Measurements from ENCODE around the gene ATP8A2. TPM values are rescaled to one million over a fixed set of nuclear protein-coding genes. Genes with fewer than 3 reads are reported as not detected.
"Not testable (repeated sequence)": the region's sequence is repeated elsewhere in the genome, so short reads cannot be mapped to it uniquely, and the experiment has no call there.

Gene ATP8A2
- total RNA-seq, 6 experiments from 2014 or later, result not detected

DNA sequence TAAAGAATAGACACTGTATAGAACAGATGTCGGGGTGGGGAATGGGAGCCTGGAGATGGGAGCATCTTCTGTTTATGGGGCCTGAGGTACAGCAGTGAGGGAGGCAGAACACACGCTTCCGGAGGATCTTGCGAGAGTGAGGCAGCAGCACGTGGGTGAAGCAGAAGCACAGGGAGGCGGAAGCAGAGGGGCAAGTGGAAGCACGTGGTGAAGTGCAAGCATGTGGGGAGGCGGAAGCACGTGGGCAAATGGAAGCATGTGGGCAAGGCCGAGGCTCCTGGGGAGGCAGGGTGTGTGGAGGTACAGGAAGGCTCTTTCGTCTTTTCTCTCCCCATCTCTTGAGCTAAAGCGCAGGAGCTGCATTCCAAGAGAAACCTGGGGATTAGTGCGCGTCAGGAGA lies 198.4 kb downstream of the ATP8A2 start:
- WGBS (ENCODE audit: insufficient coverage, low coverage, low lambda C conversion rate, missing lambda C conversion rate), result 59% methylated on average over 11 of the region's 14 CpGs
- no peak for ATAC-seq
- no peak for DNase-seq
- Histone ChIP-seq H3K4me3 (no peak overlapping the region), H3K27me3 (no peaks in the 10 kb centered on the region), H3K4me1 (no peaks in the 10 kb centered on the region), H3K27ac (no peak overlapping the region), H3K9me3 (no peaks in the 10 kb centered on the region), H3K36me3 (no peaks in the 10 kb centered on the region)
- intact Hi-C loops (cut with DNase I), result loop anchor here (5.0 to 10.0 kb wide), 2 partner anchors 497 to 505 kb away; no protein-coding TSS in a partner anchor
- TF ChIP-seq POLR2A (IDR thresholded peaks at IDR 0.05), result no peak
- TF ChIP-seq, protein P1, sequence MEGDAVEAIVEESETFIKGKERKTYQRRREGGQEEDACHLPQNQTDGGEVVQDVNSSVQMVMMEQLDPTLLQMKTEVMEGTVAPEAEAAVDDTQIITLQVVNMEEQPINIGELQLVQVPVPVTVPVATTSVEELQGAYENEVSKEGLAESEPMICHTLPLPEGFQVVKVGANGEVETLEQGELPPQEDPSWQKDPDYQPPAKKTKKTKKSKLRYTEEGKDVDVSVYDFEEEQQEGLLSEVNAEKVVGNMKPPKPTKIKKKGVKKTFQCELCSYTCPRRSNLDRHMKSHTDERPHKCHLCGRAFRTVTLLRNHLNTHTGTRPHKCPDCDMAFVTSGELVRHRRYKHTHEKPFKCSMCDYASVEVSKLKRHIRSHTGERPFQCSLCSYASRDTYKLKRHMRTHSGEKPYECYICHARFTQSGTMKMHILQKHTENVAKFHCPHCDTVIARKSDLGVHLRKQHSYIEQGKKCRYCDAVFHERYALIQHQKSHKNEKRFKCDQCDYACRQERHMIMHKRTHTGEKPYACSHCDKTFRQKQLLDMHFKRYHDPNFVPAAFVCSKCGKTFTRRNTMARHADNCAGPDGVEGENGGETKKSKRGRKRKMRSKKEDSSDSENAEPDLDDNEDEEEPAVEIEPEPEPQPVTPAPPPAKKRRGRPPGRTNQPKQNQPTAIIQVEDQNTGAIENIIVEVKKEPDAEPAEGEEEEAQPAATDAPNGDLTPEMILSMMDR (IDR thresholded peaks at IDR 0.05), result no peak

DNA sequence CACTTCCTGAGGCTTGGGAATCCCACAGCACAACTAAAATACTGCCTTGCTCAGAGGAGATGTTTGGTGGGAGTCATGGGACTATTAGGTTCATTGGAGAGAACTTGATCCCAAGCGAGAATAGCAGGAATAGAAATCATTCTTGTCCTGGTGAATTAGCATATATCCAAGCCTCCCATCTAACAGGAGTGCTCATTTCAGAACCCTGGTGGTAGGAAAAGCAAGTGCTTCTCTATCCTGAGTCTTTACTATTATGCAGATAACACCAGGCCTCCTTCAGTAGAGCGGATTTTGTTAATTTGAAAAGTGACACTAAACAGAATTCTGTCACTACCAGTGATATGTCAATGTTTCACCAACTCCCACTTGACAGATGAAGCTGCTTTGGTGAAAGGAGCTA lies 199.5 kb downstream of the ATP8A2 start:
- intact Hi-C loops (cut with DNase I), result loop anchor here (5.0 to 10.0 kb wide), 2 partner anchors 496 to 504 kb away; no protein-coding TSS in a partner anchor
- Histone ChIP-seq H3K4me1 (no peaks in the 10 kb centered on the region), H3K27ac (no peak overlapping the region), H3K9me3 (no peaks in the 10 kb centered on the region), H3K36me3 (no peaks in the 10 kb centered on the region), H3K27me3 (no peaks in the 10 kb centered on the region), H3K4me3 (no peak overlapping the region)
- ATAC-seq (no peak), DNase-seq (no peak)
- 40% methylated on average over 1 of the region's 2 CpGs for WGBS (ENCODE audit: insufficient coverage, low coverage, low lambda C conversion rate, missing lambda C conversion rate)
- TF ChIP-seq, protein P1 (IDR thresholded peaks at IDR 0.05), result no peak
- no peak for TF ChIP-seq POLR2A (IDR thresholded peaks at IDR 0.05)

DNA sequence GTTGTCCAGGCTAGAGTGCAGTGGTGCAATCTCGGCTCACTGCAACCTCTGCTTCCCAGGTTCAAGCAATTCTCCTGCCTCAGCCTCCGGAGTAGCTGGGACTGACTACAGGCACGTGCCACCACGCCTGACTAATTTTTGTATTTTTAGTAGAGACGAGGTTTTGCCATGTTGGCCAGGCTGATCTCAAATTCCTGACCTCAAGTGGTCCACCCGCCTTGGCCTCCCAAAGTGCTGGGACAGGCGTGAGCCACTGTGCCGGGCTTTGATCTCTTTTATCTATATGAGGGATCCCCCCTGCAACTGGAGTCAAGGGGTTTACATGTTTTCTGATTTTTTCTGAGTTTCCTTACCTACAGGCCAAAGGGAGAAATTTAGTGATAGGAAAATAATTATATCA lies 200.4 kb downstream of the ATP8A2 start:
- H3K9me3 ChIP-seq, H3K27ac ChIP-seq, DNase-seq, ATAC-seq, H3K4me1 ChIP-seq, H3K36me3 ChIP-seq, H3K4me3 ChIP-seq, H3K27me3 ChIP-seq: not testable (repeated sequence)
- WGBS (ENCODE audit: insufficient coverage, low coverage, low lambda C conversion rate, missing lambda C conversion rate), result 23% methylated on average over 4 of the region's 8 CpGs
- intact Hi-C loops (cut with DNase I), result loop anchor here (5.0 to 10.0 kb wide), 2 partner anchors 495 to 503 kb away; no protein-coding TSS in a partner anchor

DNA sequence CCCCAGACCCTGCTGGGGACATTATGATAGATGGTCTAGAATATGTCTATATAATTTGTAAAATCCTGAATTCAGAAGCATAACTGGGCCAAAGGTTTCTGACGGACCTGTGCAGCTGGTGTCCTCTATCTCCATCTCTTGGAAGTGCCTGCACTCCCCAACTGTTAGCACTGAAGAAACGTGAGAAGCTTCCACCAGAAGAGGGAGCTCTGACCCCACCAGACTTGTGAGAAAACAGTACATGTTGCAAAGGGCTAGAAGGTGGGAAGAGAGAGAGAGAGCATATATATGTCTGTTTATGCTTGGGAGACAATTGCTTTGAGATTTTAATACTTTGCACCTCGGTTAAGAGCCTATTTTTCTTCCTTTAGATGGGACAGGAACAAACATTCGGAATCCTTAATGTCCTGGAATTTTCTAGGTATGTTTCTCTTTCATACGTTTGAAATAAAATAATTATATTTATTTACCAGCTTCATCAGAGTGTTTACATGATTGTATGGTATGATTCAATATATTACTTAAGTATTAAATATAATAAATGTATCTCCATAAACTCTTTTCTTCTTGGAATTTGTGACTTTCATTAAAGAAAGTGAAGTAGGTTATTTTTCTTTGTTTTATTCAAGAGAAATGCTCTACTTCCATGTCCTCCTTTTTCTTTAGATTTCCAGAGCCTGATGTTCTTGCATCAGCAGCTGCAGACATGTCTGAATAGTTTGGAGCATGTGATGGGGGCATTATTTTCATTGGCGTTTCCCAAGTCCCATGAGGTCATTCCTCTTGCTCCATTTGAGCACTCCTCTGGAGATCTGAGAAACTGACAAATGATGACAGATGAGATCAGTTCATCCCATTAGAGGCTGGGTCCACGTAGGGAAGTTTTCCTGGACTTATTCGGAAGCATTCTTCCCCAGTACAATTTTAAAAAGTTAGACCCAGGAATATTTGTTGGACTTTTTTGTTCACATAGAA lies 202.9 kb downstream of the ATP8A2 start:
- intact Hi-C loops (cut with DNase I), result loop anchor here (5.0 to 10.0 kb wide), 3 partner anchors 493 to 503 kb away; no protein-coding TSS in a partner anchor
- no peaks in the 10 kb centered on the region for H3K36me3 ChIP-seq
- H3K9me3 ChIP-seq, result no peaks in the 10 kb centered on the region
- H3K27me3 ChIP-seq, result no peaks in the 10 kb centered on the region
- peak; percentile 87 to 96 (median 95) for ATAC-seq
- H3K4me3 ChIP-seq, result no peak overlapping the region
- H3K4me1 ChIP-seq, result no peaks in the 10 kb centered on the region
- peak in 2 of 3 donors; percentile 42 to 75 for DNase-seq
- H3K27ac ChIP-seq, result no peak overlapping the region
- TF ChIP-seq POLR2A (IDR thresholded peaks at IDR 0.05), result no peak
- TF ChIP-seq, protein P1 (IDR thresholded peaks at IDR 0.05), result peak; percentile 77 to 84 (median 83)
- WGBS (ENCODE audit: insufficient coverage, low coverage, low lambda C conversion rate, missing lambda C conversion rate), result 11% methylated on average over 8 of the region's 8 CpGs

DNA sequence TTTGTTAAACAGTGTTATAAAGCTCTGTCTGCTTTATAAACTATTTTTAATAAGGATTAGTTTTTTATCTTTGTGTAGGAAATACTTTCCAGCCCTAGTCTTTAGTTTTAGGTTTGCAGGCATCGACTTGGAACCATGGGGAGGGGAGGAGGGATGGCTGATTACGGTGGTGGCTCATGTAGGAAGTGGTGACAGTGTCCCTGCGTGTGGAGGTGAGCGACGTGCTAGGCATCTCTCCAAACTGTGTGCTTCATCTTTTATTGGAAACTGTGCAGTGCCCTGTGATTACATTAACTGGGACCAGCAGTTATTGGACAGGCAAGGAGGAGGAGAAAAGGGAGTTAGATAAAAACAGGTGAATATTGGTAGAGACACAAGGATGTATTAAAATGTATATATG lies 203.8 kb downstream of the ATP8A2 start:
- 15% methylated on average over 5 of the region's 5 CpGs for WGBS (ENCODE audit: insufficient coverage, low coverage, low lambda C conversion rate, missing lambda C conversion rate)
- DNase-seq (no peak), ATAC-seq (no peak)
- no peak overlapping the region for H3K27ac ChIP-seq
- H3K9me3 ChIP-seq, result no peaks in the 10 kb centered on the region
- H3K27me3 ChIP-seq, result no peaks in the 10 kb centered on the region
- TF ChIP-seq, protein P1 (IDR thresholded peaks at IDR 0.05), result no peak
- no peak for TF ChIP-seq POLR2A (IDR thresholded peaks at IDR 0.05)
- intact Hi-C loops (cut with DNase I), result loop anchor here (5.0 to 10.0 kb wide), 2 partner anchors 499 to 502 kb away; no protein-coding TSS in a partner anchor
- H3K4me3 ChIP-seq, result no peak overlapping the region
- H3K4me1 ChIP-seq, result no peaks in the 10 kb centered on the region
- no peaks in the 10 kb centered on the region for H3K36me3 ChIP-seq

Measured in right lobe of liver (tissue), 6 donors.